Measurements from ENCODE around the gene UBA6.
"Not testable (repeated sequence)": the region's sequence is repeated elsewhere in the genome, so short reads cannot be mapped to it uniquely, and the experiment has no call there.

UBA6 gene

GRCh38 chr4:67735325-67735724 lies 34.4 kb upstream of the UBA6 start:
- TF ChIP-seq YY1 (IDR thresholded peaks at IDR 0.05; ENCODE audit: insufficient read depth, insufficient read length), result no peak
- no peak for TF ChIP-seq SUZ12 (IDR thresholded peaks at IDR 0.05; ENCODE audit: extremely low read depth, insufficient read depth, insufficient read length)
- no peak for TF ChIP-seq ZNF274 (IDR thresholded peaks at IDR 0.05; ENCODE audit: low read depth, low read length)
- no peaks in the 10 kb centered on the region for H3K4me1 ChIP-seq (ENCODE audit: insufficient read depth, insufficient read length)

DNA sequence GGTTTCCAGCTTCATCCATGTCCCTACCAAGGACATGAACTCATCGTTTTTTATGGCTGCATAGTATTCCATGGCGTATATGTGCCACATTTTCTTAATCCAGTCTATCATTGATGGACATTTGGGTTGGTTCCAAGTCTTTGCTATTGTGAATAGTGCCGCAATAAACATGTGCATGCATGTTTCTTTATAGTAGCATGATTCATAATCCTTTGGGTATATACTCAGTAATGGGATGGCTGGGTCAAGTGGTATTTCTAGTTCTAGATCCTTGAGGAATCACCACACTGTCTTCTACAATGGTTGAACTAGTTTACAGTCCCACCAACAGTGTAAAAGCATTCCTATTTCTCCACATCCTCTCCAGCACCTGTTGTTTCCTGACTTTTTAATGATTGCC lies 29.6 kb upstream of the UBA6 start:
- not testable (repeated sequence) for H3K27me3 ChIP-seq (ENCODE audit: insufficient read depth, insufficient read length); H3K36me3 ChIP-seq (ENCODE audit: insufficient read depth, insufficient read length, low read length); H3K9ac ChIP-seq (ENCODE audit: insufficient read length, low read depth); DNase-seq (ENCODE audit: low read depth, low spot score); H3K4me3 ChIP-seq (ENCODE audit: insufficient read length, low read depth); H3K4me1 ChIP-seq (ENCODE audit: insufficient read depth, insufficient read length)
- H3K9me3 ChIP-seq (ENCODE audit: insufficient read depth, low read length), result peaks cover 12% of the 10 kb centered on the region

More at GRCh38 chr4:67735325-67735724, 34.4 kb upstream of the UBA6 start:
- Histone ChIP-seq H3K9me3 (ENCODE audit: insufficient read depth, low read length) (no peaks in the 10 kb centered on the region), H3K4me3 (ENCODE audit: insufficient read length, low read depth) (no peak overlapping the region), H3K9ac (ENCODE audit: insufficient read length, low read depth) (no peak overlapping the region), H3K36me3 (ENCODE audit: insufficient read depth, insufficient read length, low read length) (no peaks in the 10 kb centered on the region), H3K27me3 (ENCODE audit: insufficient read depth, insufficient read length) (no peaks in the 10 kb centered on the region)
- no peak for DNase-seq (ENCODE audit: low read depth, low spot score)

- H3K4me3 ChIP-seq (ENCODE audit: insufficient read length, low read depth), result no peak overlapping the region
- H3K4me1 ChIP-seq (ENCODE audit: insufficient read depth, insufficient read length), result no peaks in the 10 kb centered on the region
- TF ChIP-seq SUZ12 (IDR thresholded peaks at IDR 0.05; ENCODE audit: extremely low read depth, insufficient read depth, insufficient read length), result no peak
- TF ChIP-seq YY1 (IDR thresholded peaks at IDR 0.05; ENCODE audit: insufficient read depth, insufficient read length), result no peak
- TF ChIP-seq ZNF274 (IDR thresholded peaks at IDR 0.05; ENCODE audit: low read depth, low read length), result no peak
- DNase-seq (ENCODE audit: low read depth, low spot score), result no peak
- H3K9me3 ChIP-seq (ENCODE audit: insufficient read depth, low read length), result peaks cover 12% of the 10 kb centered on the region
- no peaks in the 10 kb centered on the region for H3K36me3 ChIP-seq (ENCODE audit: insufficient read depth, insufficient read length, low read length)
- no peaks in the 10 kb centered on the region for H3K27me3 ChIP-seq (ENCODE audit: insufficient read depth, insufficient read length)
- no peak overlapping the region for H3K9ac ChIP-seq (ENCODE audit: insufficient read length, low read depth)
Observed at GRCh38 chr4:67727124-67727850, 26.3 kb upstream of the UBA6 start.

DNA sequence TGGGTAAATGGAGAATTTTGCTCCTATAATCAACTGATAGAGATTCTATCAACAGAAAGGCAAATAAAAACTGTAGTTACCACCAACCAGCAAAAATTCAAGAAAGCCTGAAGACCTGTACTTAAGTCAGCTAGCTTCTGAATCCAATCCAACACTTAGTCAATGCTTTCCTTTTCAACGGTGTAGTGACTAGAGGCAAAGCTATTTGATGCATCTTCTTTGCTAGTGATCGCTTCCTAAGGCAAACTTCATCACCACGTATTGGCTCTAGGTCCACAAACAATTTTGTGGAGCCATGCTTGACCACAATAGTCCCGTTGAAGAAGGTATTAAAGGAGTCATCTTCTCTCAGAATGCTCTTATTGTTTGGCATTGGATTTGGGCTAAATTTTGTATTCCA lies 25.0 kb upstream of the UBA6 start:
- DNase-seq (ENCODE audit: low read depth, low spot score), result no peak
- Histone ChIP-seq H3K27me3 (ENCODE audit: insufficient read depth, insufficient read length) (no peaks in the 10 kb centered on the region), H3K9ac (ENCODE audit: insufficient read length, low read depth) (no peak overlapping the region), H3K9me3 (ENCODE audit: insufficient read depth, low read length) (peaks cover 12% of the 10 kb centered on the region), H3K4me3 (ENCODE audit: insufficient read length, low read depth) (no peak overlapping the region), H3K4me1 (ENCODE audit: insufficient read depth, insufficient read length) (no peaks in the 10 kb centered on the region), H3K36me3 (ENCODE audit: insufficient read depth, insufficient read length, low read length) (no peaks in the 10 kb centered on the region)
- TF ChIP-seq YY1 (IDR thresholded peaks at IDR 0.05; ENCODE audit: insufficient read depth, insufficient read length) (no peak), ZNF274 (IDR thresholded peaks at IDR 0.05; ENCODE audit: low read depth, low read length) (no peak), SUZ12 (IDR thresholded peaks at IDR 0.05; ENCODE audit: extremely low read depth, insufficient read depth, insufficient read length) (no peak)

DNA sequence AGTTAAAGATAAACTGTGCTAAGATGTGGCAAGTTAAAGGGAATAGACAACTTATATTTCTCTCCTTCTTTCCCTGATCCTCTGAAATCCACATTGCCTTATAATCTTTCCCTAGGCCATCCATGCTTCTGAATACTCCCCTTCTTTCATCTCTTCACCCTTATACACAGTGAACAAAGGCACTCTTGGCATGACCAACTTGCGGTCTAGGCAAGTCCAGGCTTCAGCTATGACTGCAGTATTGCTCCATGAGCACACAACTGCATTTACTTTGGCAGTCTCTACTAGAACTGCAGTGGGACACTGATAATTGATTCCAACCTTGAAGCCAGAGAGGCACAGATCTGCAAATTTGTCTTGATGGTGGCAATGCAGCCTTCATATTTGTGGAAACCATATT lies 24.2 kb upstream of the UBA6 start:
- Histone ChIP-seq H3K36me3 (ENCODE audit: insufficient read depth, insufficient read length, low read length) (peaks cover 3% of the 10 kb centered on the region), H3K9me3 (ENCODE audit: insufficient read depth, low read length) (peaks cover 12% of the 10 kb centered on the region), H3K4me1 (ENCODE audit: insufficient read depth, insufficient read length) (no peaks in the 10 kb centered on the region), H3K9ac (ENCODE audit: insufficient read length, low read depth) (no peak overlapping the region), H3K4me3 (ENCODE audit: insufficient read length, low read depth) (no peak overlapping the region), H3K27me3 (ENCODE audit: insufficient read depth, insufficient read length) (no peaks in the 10 kb centered on the region)
- DNase-seq (ENCODE audit: low read depth, low spot score), result no peak
- no peak for TF ChIP-seq SUZ12 (IDR thresholded peaks at IDR 0.05; ENCODE audit: extremely low read depth, insufficient read depth, insufficient read length)
- TF ChIP-seq ZNF274 (IDR thresholded peaks at IDR 0.05; ENCODE audit: low read depth, low read length), result no peak
- TF ChIP-seq YY1 (IDR thresholded peaks at IDR 0.05; ENCODE audit: insufficient read depth, insufficient read length), result no peak

- peaks cover 6% of the 10 kb centered on the region for H3K36me3 ChIP-seq (ENCODE audit: insufficient read depth, insufficient read length, low read length)
- TF ChIP-seq SUZ12 (IDR thresholded peaks at IDR 0.05; ENCODE audit: extremely low read depth, insufficient read depth, insufficient read length) (no peak), YY1 (IDR thresholded peaks at IDR 0.05; ENCODE audit: insufficient read depth, insufficient read length) (no peak), ZNF274 (IDR thresholded peaks at IDR 0.05; ENCODE audit: low read depth, low read length) (no peak)
- H3K4me1 ChIP-seq (ENCODE audit: insufficient read depth, insufficient read length), result no peaks in the 10 kb centered on the region
- H3K27me3 ChIP-seq (ENCODE audit: insufficient read depth, insufficient read length), result no peaks in the 10 kb centered on the region
- H3K4me3 ChIP-seq (ENCODE audit: insufficient read length, low read depth), result no peak overlapping the region
- H3K9ac ChIP-seq (ENCODE audit: insufficient read length, low read depth), result no peak overlapping the region
- peaks cover 12% of the 10 kb centered on the region for H3K9me3 ChIP-seq (ENCODE audit: insufficient read depth, low read length)
- no peak for DNase-seq (ENCODE audit: low read depth, low spot score)
Observed at GRCh38 chr4:67723949-67724348, 23.0 kb upstream of the UBA6 start.

GRCh38 chr4:67723341-67723740 lies 22.4 kb upstream of the UBA6 start:
- Histone ChIP-seq H3K36me3 (ENCODE audit: insufficient read depth, insufficient read length, low read length) (peaks cover 6% of the 10 kb centered on the region), H3K9ac (ENCODE audit: insufficient read length, low read depth) (no peak overlapping the region), H3K4me1 (ENCODE audit: insufficient read depth, insufficient read length) (no peaks in the 10 kb centered on the region), H3K4me3 (ENCODE audit: insufficient read length, low read depth) (no peak overlapping the region), H3K27me3 (ENCODE audit: insufficient read depth, insufficient read length) (no peaks in the 10 kb centered on the region), H3K9me3 (ENCODE audit: insufficient read depth, low read length) (peaks cover 12% of the 10 kb centered on the region)
- TF ChIP-seq ZNF274 (IDR thresholded peaks at IDR 0.05; ENCODE audit: low read depth, low read length) (no peak), YY1 (IDR thresholded peaks at IDR 0.05; ENCODE audit: insufficient read depth, insufficient read length) (no peak), SUZ12 (IDR thresholded peaks at IDR 0.05; ENCODE audit: extremely low read depth, insufficient read depth, insufficient read length) (no peak)
- DNase-seq (ENCODE audit: low read depth, low spot score), result no peak

Measured in NT2/D1 (cell line).